Esophagus squamous epithelium (tissue), 4 donors: Measurements from ENCODE around the gene RIC8A.

Experiments
- CTCF ChIP-seq, 6 experiments: fragments of 450-650 bp in 4 of 6; fragments of 200-600 bp in 2 of 6; sonication (generic) in 2 of 6; IDR thresholded peaks; one replicate each; pipeline ENCODE4 v1.5.1; 2016 to 2019; ENCODE audit warnings: antibody characterized with exemption in 6 of 6, mild to moderate bottlenecking in 4 of 6, moderate library complexity in 4 of 6
- POLR2A ChIP-seq, 4 donors: fragments of 450-650 bp; IDR thresholded peaks; one replicate each; pipeline ENCODE4 v1.6.1; 2017; ENCODE audit warnings: antibody characterized with exemption in 4 of 4, mild to moderate bottlenecking in 4 of 4, moderate library complexity in 3 of 4

- TF ChIP-seq CTCF (IDR thresholded peaks at IDR 0.05) (no peak), POLR2A (IDR thresholded peaks at IDR 0.05) (no peak)
Measured at GRCh38 chr11:225734-226453, 18.4 kb downstream of the RIC8A start.
